Pancreas (tissue), 10 donors: Measurements from ENCODE around the gene PDLIM7. TPM values are rescaled to one million over a fixed set of nuclear protein-coding genes. Genes with fewer than 3 reads are reported as not detected.

ENCODE experiments used
- ATAC-seq, 4 donors: fragments of 200-7000 bp; cut with Tn5 transposase; one replicate each; pipeline versions ENCODE4 v1.8.0 to v1.9.1; 2020; ENCODE audit warnings: mild to moderate bottlenecking in 4 of 4, moderate library complexity in 4 of 4
- DNase-seq, 6 donors: peaks; one replicate each; pipeline ENCODE4 v3.0.0-alpha.2; 2020
- FAIRE-seq: peaks from 2 replicates; lab custom pipeline; 2012; peaks lifted over from hg19 to GRCh38; lab: Jason Lieb, UNC
- H3K27ac ChIP-seq, 4 donors: fragments of 200-600 bp; sonication (generic); 1 replicate in 3 of 4; 2 replicates in 1 of 4; pipeline versions ENCODE4 v1.5.0 to v1.8.0; 2020
- H3K27me3 ChIP-seq, 4 donors: fragments of 200-600 bp; one replicate each; pipeline ENCODE4 v1.8.0; 2021
- H3K36me3 ChIP-seq, 3 donors: fragments of 200-600 bp; sonication (generic) in 1 of 3; one replicate each; pipeline versions ENCODE4 v1.5.0 to v1.8.0; 2020 to 2021
- H3K4me1 ChIP-seq, 3 donors: fragments of 200-600 bp; one replicate each; pipeline ENCODE4 v1.8.0; 2021
- H3K4me3 ChIP-seq, 4 donors: fragments of 200-600 bp; sonication (generic) in 2 of 4; one replicate each; pipeline versions ENCODE4 v1.5.0 to v1.8.0; 2020 to 2021
- H3K9me3 ChIP-seq, 4 donors: fragments of 200-600 bp; one replicate each; pipeline ENCODE4 v1.8.0; 2021
- WGBS, 2 donors: extraction: QIAGEN DNeasy Blood & Tissue Kit; methylation state at CpG; one replicate each; pipeline ENCODE4 v1.1.7; 2013; 5-methylcytosine and 5-hydroxymethylcytosine counted together
- intact Hi-C, 3 donors: fragments of 100-400 bp; cut with DNase I; formaldehyde crosslinking; loops; one replicate each; pipeline versions ENCODE4 v1.11.1 to v1.14.2; 2022
- polyA plus RNA-seq, 2 donors: library from polyadenylated mRNA; stranded (reverse); fragments of 200-250 nt; gene quantifications; one replicate each; pipeline ENCODE4 v1.2.3, GENCODE V29; 2013
- total RNA-seq, 6 donors: library from RNA; stranded (reverse); fragmentation: NEBNext Ultra II Directional in 4 of 6; extraction: Animal tissue kit (Norgen Biotek cat#: 25700) in 4 of 6; gene quantifications; one replicate each; pipeline versions ENCODE4 v1.2.1 to v1.2.4, GENCODE V29; 2021 to 2023
- TF ChIP-seq, protein P1 (sequence below), 4 donors: fragments of 200-600 bp; sonication (generic) in 3 of 4; IDR thresholded peaks; one replicate each; pipeline versions ENCODE4 v1.5.0 to v1.8.0; 2021; ENCODE audit warnings: antibody characterized with exemption in 4 of 4
- donor health status: healthy with polysubstance abuse.
- donor health status: DM: no; HTN: no; CAD: no; lungs with moderate emphysema.
- donor health status: DM: no; HTN: no; CAD: no.
- donor health status: control.
- donor health status: control.
- donor health status: Bipolar disorder and iron deficiency.
- donor health status: DM: yes; HTN: yes; CAD: no.
- donor health status: DM: no; HTN: no; CAD: no.
- donor health status: DM: no; HTN: no; CAD: no.
- donor health status: DM: yes; HTN: yes; CAD: no.

PDLIM7 gene
- total and polyA plus RNA-seq, 8 donors: 3.9 to 39.9 (median 11.2) TPM

- Histone ChIP-seq H3K27ac (no peak overlapping the region), H3K27me3 (no peaks in the 10 kb centered on the region), H3K4me1 (peaks cover 0 to 2% (median 0%) of the 10 kb centered on the region in 3 donors), H3K36me3 (no peaks in the 10 kb centered on the region), H3K9me3 (no peaks in the 10 kb centered on the region), H3K4me3 (no peak overlapping the region)
- 90 to 91% methylated on average over 24 to 26 of the region's 26 CpGs for WGBS, 2 donors
- intact Hi-C loops: no loop called here
- FAIRE-seq: no peak
- no peak for ATAC-seq
- TF ChIP-seq, protein P1, sequence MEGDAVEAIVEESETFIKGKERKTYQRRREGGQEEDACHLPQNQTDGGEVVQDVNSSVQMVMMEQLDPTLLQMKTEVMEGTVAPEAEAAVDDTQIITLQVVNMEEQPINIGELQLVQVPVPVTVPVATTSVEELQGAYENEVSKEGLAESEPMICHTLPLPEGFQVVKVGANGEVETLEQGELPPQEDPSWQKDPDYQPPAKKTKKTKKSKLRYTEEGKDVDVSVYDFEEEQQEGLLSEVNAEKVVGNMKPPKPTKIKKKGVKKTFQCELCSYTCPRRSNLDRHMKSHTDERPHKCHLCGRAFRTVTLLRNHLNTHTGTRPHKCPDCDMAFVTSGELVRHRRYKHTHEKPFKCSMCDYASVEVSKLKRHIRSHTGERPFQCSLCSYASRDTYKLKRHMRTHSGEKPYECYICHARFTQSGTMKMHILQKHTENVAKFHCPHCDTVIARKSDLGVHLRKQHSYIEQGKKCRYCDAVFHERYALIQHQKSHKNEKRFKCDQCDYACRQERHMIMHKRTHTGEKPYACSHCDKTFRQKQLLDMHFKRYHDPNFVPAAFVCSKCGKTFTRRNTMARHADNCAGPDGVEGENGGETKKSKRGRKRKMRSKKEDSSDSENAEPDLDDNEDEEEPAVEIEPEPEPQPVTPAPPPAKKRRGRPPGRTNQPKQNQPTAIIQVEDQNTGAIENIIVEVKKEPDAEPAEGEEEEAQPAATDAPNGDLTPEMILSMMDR (IDR thresholded peaks at IDR 0.05): no peak
- DNase-seq: peak in 2 of 6 donors; percentile 24 to 72
Observed at GRCh38 chr5:177440990-177441780, 56.2 kb downstream of the PDLIM7 start.

GRCh38 chr5:177440211-177440989 lies 57.0 kb downstream of the PDLIM7 start:
- no peak for FAIRE-seq

DNA sequence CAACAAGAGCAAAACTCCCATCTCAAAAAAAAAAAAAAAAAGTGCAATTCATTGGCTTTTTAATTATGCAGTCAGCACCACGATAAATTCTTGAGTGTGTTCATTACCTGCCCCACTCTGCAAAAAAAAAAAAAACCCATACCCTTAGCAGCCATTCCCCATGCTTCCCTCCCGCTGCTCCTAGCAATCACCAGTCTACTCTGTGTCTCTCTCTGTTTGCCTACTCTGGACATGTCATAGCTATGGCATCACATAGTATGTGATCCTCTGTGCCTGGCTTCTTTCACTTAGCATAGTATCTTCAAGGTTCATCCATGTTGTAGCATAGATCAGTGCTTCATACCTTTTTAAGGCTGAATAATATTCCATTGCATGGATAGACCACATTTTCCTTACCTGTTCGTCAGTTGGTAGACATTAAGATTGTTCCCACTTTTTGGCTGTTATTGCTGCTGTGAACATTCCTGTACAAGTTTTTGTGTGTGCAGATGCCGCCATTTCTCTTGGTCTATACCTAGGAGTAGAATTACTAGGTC lies 57.8 kb downstream of the PDLIM7 start:
- ATAC-seq: no peak
- TF ChIP-seq, protein P1 (IDR thresholded peaks at IDR 0.05): no peak
- no peak for DNase-seq
- Histone ChIP-seq H3K36me3 (peaks cover 0 to 9% (median 0%) of the 10 kb centered on the region in 3 donors), H3K9me3 (no peaks in the 10 kb centered on the region), H3K4me1 (no peaks in the 10 kb centered on the region), H3K27me3 (no peaks in the 10 kb centered on the region), H3K4me3 (no peak overlapping the region), H3K27ac (no peak overlapping the region)
- no peak for FAIRE-seq
- intact Hi-C loops: no loop called here
- WGBS, 2 donors: 98% methylated on average over 4 of the region's 4 CpGs

More at GRCh38 chr5:177440211-177440989, 57.0 kb downstream of the PDLIM7 start:
- Histone ChIP-seq H3K9me3 (no peaks in the 10 kb centered on the region), H3K4me3 (no peak overlapping the region), H3K27ac (no peak overlapping the region), H3K27me3 (no peaks in the 10 kb centered on the region), H3K4me1 (no peaks in the 10 kb centered on the region), H3K36me3 (peaks cover 0 to 3% (median 0%) of the 10 kb centered on the region in 3 donors)
- intact Hi-C loops: no loop called here
- DNase-seq (peak in 2 of 6 donors; percentile 25 to 63), ATAC-seq (no peak)
- 90% methylated on average over 24 of the region's 24 CpGs for whole genome bisulfite sequencing, 2 donors
- TF ChIP-seq, protein P1 (IDR thresholded peaks at IDR 0.05): no peak

DNA sequence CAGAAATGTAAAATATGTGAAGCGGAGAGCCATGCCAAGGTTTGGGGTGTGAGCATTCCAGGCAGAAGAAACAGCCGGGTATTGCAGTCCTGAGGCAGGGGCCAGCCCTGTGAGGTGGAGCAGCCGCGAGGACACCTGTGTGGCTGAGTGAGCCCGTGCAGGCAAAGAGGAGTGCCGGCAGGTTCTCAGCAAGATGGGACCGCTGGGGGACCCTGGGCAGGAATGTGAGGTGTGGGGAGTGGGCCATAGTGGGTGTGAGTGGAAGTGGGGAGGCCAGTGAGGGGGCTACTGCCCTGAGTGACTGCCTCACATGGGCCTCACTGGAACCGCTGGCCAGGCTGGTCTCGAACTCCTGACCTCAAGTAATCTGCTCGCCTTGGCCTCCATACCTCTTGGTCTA lies 58.9 kb downstream of the PDLIM7 start:
- no peak for ATAC-seq
- FAIRE-seq: no peak

More for the DNA sequence above, 58.9 kb downstream of the PDLIM7 start:
- 95% methylated on average over 10 of the region's 10 CpGs for WGBS, 2 donors
- Histone ChIP-seq H3K4me1 (no peaks in the 10 kb centered on the region), H3K36me3 (peaks cover 0 to 20% (median 4%) of the 10 kb centered on the region in 3 donors), H3K9me3 (no peaks in the 10 kb centered on the region), H3K4me3 (no peak overlapping the region), H3K27ac (no peak overlapping the region), H3K27me3 (no peaks in the 10 kb centered on the region)
- TF ChIP-seq, protein P1 (IDR thresholded peaks at IDR 0.05): no peak
- DNase-seq: peak in 3 of 6 donors; percentile 15 to 45 (median 36)
- intact Hi-C loops: no loop called here
